Measurements from ENCODE around the gene MUC4. TPM values are rescaled to one million over a fixed set of nuclear protein-coding genes. Genes with fewer than 3 reads are reported as not detected.

Gene MUC4
- total and polyA plus RNA-seq, 9 of the 15 experiments (the other 6 are each of a cell fraction or from before 2014, with no cell fraction given), result under 0.01 to 0.21 (median 0.10) TPM; not detected in 4

DNA sequence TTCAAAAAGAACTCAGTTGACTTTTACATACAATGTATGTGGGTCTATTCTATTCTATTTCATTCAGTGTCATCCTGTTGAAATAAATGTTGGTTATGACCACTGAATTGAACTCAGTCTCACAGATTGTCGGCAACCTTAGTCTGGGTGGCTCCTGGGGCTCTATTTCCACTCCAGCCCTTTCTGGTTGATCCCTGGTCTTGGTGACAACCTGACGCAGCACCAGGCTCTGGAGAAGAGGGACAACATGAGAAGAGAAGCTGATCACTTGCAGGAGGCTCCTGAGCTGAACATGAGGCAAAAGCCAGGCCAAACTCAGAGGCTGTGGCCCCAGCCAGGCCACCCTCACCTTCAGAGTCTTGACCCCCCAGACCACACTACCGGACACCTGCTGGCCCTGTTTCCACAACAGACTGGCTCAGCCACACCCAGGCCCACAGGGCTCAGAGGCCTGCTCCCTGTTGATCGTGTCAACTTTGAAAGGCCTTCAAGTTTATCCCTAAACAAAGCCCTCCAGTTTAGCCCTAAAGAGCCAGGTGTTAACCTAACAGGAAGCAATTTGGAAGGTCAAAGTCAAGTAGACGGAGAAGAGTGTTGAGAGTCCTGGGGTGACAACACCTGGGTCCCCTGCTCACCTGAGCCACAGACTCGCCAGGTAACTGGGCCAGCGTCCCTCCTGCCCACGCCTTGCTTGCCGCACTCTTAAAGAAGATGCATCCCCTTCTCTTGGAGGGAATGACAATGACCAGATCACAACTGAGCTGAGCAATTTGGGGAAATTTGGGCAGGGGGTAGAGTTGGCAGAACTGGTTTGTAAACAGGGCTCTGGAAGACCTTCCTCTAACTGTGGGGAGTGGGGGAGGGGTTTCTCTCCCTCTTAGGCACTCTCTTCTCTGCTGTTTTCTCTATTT lies 106.4 kb downstream of the MUC4 start (continued):
- TF ChIP-seq FOXP1 (CRISPR knock-in tag; IDR thresholded peaks at IDR 0.05) (no peak), NR2C1 (IDR thresholded peaks at IDR 0.05) (no peak), NR2C1 (tag; IDR thresholded peaks at IDR 0.05) (no peak), HDAC1 (IDR thresholded peaks at IDR 0.05) (no peak), ARNT (IDR thresholded peaks at IDR 0.05) (no peak), CHD2 (IDR thresholded peaks at IDR 0.05; ENCODE audit: low read depth, low read length) (peak; percentile 13; the same call in 1 of the 2 replicates), ZNF280A (IDR thresholded peaks at IDR 0.05; ENCODE audit: low read depth, partially characterized antibody) (no peak), ADNP (tag; IDR thresholded peaks at IDR 0.05) (no peak), BCL6 (CRISPR knock-in tag; IDR thresholded peaks at IDR 0.05) (no peak), USF1 (CRISPR knock-in tag; IDR thresholded peaks at IDR 0.05) (peak; percentile 48; the same call in 1 of the 2 replicates), ZNF253 (CRISPR knock-in tag; conservative IDR thresholded peaks at IDR 0.05) (no peak), TGIF2 (CRISPR knock-in tag; IDR thresholded peaks at IDR 0.05) (no peak), SIX5 (IDR thresholded peaks at IDR 0.05; ENCODE audit: borderline replicate concordance in 1 of 2, insufficient read depth in 1 of 2, low read depth in 1 of 2, low read length in 2 of 2) (0 out of 4 replicates have a peak, but pooled peaks of 1 of the 2 experiments have one; percentile 4), OTX1 (CRISPR knock-in tag; IDR thresholded peaks at IDR 0.05) (no peak), U2AF1 (optimal IDR thresholded peaks at IDR 0.05; ENCODE audit: low read depth, low read length) (no peak), ATF4 (CRISPR knock-in tag; IDR thresholded peaks at IDR 0.05) (no peak), PTBP1 (IDR thresholded peaks at IDR 0.05; ENCODE audit: low read depth, low read length) (no peak), BRCA1 (IDR thresholded peaks at IDR 0.05) (no peak), BRCA1 (CRISPR knock-in tag; IDR thresholded peaks at IDR 0.05) (0 out of 2 replicates have a peak, but pooled peaks have one; percentile 90)
- TF ChIP-seq, protein P1, sequence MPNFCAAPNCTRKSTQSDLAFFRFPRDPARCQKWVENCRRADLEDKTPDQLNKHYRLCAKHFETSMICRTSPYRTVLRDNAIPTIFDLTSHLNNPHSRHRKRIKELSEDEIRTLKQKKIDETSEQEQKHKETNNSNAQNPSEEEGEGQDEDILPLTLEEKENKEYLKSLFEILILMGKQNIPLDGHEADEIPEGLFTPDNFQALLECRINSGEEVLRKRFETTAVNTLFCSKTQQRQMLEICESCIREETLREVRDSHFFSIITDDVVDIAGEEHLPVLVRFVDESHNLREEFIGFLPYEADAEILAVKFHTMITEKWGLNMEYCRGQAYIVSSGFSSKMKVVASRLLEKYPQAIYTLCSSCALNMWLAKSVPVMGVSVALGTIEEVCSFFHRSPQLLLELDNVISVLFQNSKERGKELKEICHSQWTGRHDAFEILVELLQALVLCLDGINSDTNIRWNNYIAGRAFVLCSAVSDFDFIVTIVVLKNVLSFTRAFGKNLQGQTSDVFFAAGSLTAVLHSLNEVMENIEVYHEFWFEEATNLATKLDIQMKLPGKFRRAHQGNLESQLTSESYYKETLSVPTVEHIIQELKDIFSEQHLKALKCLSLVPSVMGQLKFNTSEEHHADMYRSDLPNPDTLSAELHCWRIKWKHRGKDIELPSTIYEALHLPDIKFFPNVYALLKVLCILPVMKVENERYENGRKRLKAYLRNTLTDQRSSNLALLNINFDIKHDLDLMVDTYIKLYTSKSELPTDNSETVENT (CRISPR knock-in tag; IDR thresholded peaks at IDR 0.05), result peak; percentile 3; the same call in 1 of the 2 replicates
- TF ChIP-seq, protein P2, sequence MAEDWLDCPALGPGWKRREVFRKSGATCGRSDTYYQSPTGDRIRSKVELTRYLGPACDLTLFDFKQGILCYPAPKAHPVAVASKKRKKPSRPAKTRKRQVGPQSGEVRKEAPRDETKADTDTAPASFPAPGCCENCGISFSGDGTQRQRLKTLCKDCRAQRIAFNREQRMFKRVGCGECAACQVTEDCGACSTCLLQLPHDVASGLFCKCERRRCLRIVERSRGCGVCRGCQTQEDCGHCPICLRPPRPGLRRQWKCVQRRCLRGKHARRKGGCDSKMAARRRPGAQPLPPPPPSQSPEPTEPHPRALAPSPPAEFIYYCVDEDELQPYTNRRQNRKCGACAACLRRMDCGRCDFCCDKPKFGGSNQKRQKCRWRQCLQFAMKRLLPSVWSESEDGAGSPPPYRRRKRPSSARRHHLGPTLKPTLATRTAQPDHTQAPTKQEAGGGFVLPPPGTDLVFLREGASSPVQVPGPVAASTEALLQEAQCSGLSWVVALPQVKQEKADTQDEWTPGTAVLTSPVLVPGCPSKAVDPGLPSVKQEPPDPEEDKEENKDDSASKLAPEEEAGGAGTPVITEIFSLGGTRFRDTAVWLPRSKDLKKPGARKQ (CRISPR knock-in tag; IDR thresholded peaks at IDR 0.05), result no peak

Measured in K562 (cell line).